T-helper 9 cell (primary cell): ENCODE data around the gene COPS8.

Experiments used
- DNase-seq: peaks from one replicate; pipeline ENCODE4 v3.0.0-alpha.2; 2020

Gene COPS8

GRCh38 chr2:237132799-237133198 lies 47.1 kb downstream of the COPS8 start:
- no peak for DNase-seq

GRCh38 chr2:237134321-237135230 lies 48.9 kb downstream of the COPS8 start:
- DNase-seq = no peak

- no peak for DNase-seq
These were observed 51.1 kb downstream of the COPS8 start for GRCh38 chr2:237136824-237137223.

- no peak for DNase-seq
These were observed 52.1 kb downstream of the COPS8 start for GRCh38 chr2:237137626-237138323.

GRCh38 chr2:237139123-237139675 lies 53.5 kb downstream of the COPS8 start:
- DNase-seq = no peak

GRCh38 chr2:237140689-237141285 lies 55.1 kb downstream of the COPS8 start:
- no peak for DNase-seq

GRCh38 chr2:237141571-237142051 lies 55.9 kb downstream of the COPS8 start:
- DNase-seq = no peak

GRCh38 chr2:237143118-237143517 lies 57.4 kb downstream of the COPS8 start:
- no peak for DNase-seq

- no peak for DNase-seq
These were observed 58.2 kb downstream of the COPS8 start for GRCh38 chr2:237143676-237144440.

GRCh38 chr2:237144516-237144915 lies 58.8 kb downstream of the COPS8 start:
- DNase-seq = no peak

GRCh38 chr2:237147317-237147716 lies 61.6 kb downstream of the COPS8 start:
- no peak for DNase-seq

GRCh38 chr2:237148624-237149023 lies 62.9 kb downstream of the COPS8 start:
- DNase-seq = no peak

GRCh38 chr2:237149425-237149824 lies 63.7 kb downstream of the COPS8 start:
- DNase-seq = no peak
